Chondrocyte (in vitro differentiated cells): ENCODE results near the gene LIPN. TPM values are rescaled to one million over a fixed set of nuclear protein-coding genes. Genes with fewer than 3 reads are reported as not detected.

Source experiments
- DNase-seq: peaks from one replicate; pipeline ENCODE4 v3.0.0; 2021; ENCODE audit warnings: mixed read lengths, low spot score
- H3K27ac Mint-ChIP-seq: one replicate; pipeline ENCODE4 v1.8.0; 2021; ENCODE audit warnings: mild to moderate bottlenecking, moderate library complexity, mixed read lengths; ENCODE audit not compliant: unreplicated experiment
- H3K27me3 Mint-ChIP-seq: 2 replicates; pipeline ENCODE4 v1.8.0; 2021; ENCODE audit warnings: low read depth, mixed read lengths
- H3K36me3 Mint-ChIP-seq: 2 replicates; pipeline ENCODE4 v1.8.0; 2021; ENCODE audit warnings: low read depth, mixed read lengths
- H3K4me1 Mint-ChIP-seq: 2 replicates; pipeline ENCODE4 v1.8.0; 2021; ENCODE audit warnings: low read depth, mild to moderate bottlenecking, mixed read lengths
- H3K4me3 Mint-ChIP-seq: one replicate; pipeline ENCODE4 v1.8.0; 2021; ENCODE audit warnings: mild to moderate bottlenecking, moderate library complexity, mixed read lengths; ENCODE audit not compliant: unreplicated experiment
- H3K9me3 Mint-ChIP-seq: 2 replicates; pipeline ENCODE4 v1.8.0; 2021; ENCODE audit warnings: low read depth, mixed read lengths
- total RNA-seq: library from RNA; stranded (reverse); gene quantifications from 3 replicates; pipeline ENCODE4 v1.2.1, GENCODE V29; 2021
- TF ChIP-seq, protein P1 (sequence below): fragments of 200-600 bp; sonication (generic); IDR thresholded peaks from 2 replicates; pipeline ENCODE4 v1.5.0; 2021; ENCODE audit warnings: antibody characterized with exemption, mild to moderate bottlenecking, moderate library complexity

LIPN gene
- total RNA-seq, 1 donor from 2014 or later = not detected

DNA sequence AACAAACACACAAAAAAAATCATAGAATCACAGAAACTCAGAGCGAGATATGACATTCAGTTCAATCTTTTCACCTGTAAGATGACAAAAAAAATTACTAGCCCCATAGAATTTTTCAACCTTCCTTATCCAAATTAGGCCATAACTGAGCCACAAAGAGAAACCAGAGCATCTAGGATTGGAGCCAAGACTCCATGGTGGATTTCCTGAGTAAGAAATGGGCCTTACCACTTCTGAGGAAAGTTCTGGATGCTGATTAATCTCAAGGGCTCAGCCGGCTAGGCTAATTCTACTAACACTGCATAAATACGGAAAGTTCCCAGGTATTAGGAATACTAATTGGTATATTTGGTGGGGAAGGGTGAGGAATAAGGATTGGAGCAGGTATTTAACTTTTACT is 59.5 kb downstream of the LIPN start:
- no peak overlapping the region for H3K27ac Mint-ChIP-seq
- H3K4me3 Mint-ChIP-seq = no peak overlapping the region
- no peak for DNase-seq
- no peaks in the 10 kb centered on the region for H3K4me1 Mint-ChIP-seq
- H3K9me3 Mint-ChIP-seq = no peaks in the 10 kb centered on the region
- H3K36me3 Mint-ChIP-seq = no peaks in the 10 kb centered on the region
- TF ChIP-seq, protein P1, sequence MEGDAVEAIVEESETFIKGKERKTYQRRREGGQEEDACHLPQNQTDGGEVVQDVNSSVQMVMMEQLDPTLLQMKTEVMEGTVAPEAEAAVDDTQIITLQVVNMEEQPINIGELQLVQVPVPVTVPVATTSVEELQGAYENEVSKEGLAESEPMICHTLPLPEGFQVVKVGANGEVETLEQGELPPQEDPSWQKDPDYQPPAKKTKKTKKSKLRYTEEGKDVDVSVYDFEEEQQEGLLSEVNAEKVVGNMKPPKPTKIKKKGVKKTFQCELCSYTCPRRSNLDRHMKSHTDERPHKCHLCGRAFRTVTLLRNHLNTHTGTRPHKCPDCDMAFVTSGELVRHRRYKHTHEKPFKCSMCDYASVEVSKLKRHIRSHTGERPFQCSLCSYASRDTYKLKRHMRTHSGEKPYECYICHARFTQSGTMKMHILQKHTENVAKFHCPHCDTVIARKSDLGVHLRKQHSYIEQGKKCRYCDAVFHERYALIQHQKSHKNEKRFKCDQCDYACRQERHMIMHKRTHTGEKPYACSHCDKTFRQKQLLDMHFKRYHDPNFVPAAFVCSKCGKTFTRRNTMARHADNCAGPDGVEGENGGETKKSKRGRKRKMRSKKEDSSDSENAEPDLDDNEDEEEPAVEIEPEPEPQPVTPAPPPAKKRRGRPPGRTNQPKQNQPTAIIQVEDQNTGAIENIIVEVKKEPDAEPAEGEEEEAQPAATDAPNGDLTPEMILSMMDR = no peak
- H3K27me3 Mint-ChIP-seq = peaks cover 20% of the 10 kb centered on the region

DNA sequence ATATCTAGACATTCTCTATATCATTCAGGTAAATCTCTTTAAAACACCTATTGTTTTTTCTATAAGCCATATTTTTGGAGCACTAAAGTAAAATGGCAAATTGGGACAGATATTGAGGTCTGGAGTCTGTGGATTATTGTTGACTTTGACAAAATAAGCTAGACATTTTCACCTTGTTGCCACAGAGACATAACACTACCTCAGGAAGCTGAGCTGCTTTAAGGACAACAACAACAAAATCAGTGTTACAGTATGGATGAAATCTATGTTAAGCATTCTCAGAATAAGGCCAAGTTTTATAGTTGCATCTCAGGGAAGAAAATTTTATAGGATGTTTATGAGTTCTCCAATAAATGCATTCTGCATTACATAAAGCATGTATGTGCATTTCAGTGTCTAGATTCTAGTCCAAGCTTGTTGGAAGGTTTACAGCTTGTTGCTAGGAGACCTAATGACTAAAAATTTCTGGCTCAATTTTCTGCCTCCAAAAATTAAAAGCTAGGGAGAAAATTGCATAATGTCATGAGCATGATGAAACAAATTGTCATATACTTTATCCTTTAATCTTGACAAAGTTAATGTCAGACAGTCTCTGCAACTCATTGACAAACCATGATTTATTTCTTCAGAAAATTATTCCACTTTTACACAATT is 61.1 kb downstream of the LIPN start:
- Mint-ChIP-seq H3K36me3 (no peaks in the 10 kb centered on the region), H3K4me1 (no peaks in the 10 kb centered on the region), H3K9me3 (no peaks in the 10 kb centered on the region), H3K27me3 (peaks cover 16% of the 10 kb centered on the region), H3K27ac (no peak overlapping the region), H3K4me3 (no peak overlapping the region)
- no peak for DNase-seq
- TF ChIP-seq, protein P1 = no peak

DNA sequence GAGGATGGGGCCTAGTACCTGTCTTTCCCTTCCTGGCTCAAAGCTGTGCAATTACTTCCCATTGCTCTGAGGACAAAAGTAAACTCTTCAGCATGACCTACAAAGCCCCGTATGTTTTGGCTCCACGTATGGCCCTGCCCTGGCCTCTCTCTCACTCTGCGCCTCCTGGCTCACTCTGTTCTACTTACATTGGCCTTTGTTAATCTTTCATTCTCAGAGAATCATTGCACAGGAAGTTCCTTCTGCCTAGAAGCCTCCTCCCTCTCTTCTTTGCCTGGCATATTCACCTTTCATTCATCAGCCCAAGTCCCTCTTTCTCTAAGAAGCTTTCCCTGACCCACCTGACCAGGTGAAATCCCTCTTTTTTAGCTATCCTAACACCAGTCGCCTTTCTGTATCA is 66.6 kb downstream of the LIPN start:
- Mint-ChIP-seq H3K27me3 (peaks cover 22% of the 10 kb centered on the region), H3K9me3 (no peaks in the 10 kb centered on the region), H3K4me1 (no peaks in the 10 kb centered on the region), H3K27ac (no peak overlapping the region), H3K36me3 (no peaks in the 10 kb centered on the region), H3K4me3 (no peak overlapping the region)
- TF ChIP-seq, protein P1 = no peak
- DNase-seq = no peak

DNA sequence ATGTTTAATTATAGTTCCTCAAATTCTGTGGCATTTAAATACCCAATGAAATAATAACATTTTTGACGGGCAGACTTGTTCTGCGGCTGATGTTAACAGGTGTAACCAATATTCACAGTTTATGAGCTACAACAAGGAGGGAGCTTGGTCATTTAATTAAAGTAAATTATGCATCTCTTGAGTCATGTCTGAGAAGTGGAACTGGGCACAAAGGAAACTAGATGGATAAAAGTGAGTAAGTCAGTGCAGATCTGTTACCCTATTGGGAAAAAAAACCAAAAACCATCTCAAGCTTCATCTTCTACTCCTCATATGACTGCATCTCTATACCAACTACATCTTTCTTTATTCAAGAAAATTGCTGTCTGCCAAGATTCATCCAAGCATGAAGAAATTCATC is 67.9 kb downstream of the LIPN start:
- DNase-seq = no peak
- peaks cover 27% of the 10 kb centered on the region for H3K27me3 Mint-ChIP-seq

DNA sequence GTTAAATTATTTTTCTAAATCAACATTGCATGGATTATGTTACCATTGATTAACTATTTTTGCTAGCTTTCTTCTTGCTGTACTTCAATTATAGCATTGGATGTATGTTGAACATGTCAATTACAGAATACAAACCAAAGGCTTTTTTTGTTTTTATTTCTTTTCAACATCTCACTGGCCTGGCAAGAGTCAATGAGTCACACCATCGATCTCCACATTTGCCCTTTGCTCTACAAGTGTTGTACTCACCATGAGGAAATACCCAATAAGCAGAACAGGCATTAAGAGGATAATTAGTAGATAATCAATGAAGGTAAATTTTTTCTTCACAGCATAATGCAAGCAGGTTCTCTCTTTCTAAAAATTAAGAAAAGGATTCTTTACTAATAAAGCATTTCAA is 68.5 kb downstream of the LIPN start:
- Mint-ChIP-seq H3K27me3 (peaks cover 26% of the 10 kb centered on the region), H3K4me3 (no peak overlapping the region), H3K27ac (no peak overlapping the region), H3K4me1 (no peaks in the 10 kb centered on the region), H3K9me3 (no peaks in the 10 kb centered on the region), H3K36me3 (no peaks in the 10 kb centered on the region)
- TF ChIP-seq, protein P1 = no peak
- no peak for DNase-seq

More for the DNA sequence above, 67.9 kb downstream of the LIPN start:
- TF ChIP-seq, protein P1 = no peak
- H3K4me3 Mint-ChIP-seq = no peak overlapping the region
- no peaks in the 10 kb centered on the region for H3K4me1 Mint-ChIP-seq
- H3K9me3 Mint-ChIP-seq = no peaks in the 10 kb centered on the region
- no peaks in the 10 kb centered on the region for H3K36me3 Mint-ChIP-seq
- no peak overlapping the region for H3K27ac Mint-ChIP-seq

Other genes with a start within 250 kb of the LIPN start
- gene RNLS, start 176.7 kb upstream of the LIPN start, total RNA-seq = 5.1 to 5.8 TPM (median 5.3 TPM) in 3 replicates
- not detected in 3 replicates for gene LIPJ, start 173.3 kb upstream of the LIPN start, total RNA-seq
- gene LIPF, start 95.6 kb upstream of the LIPN start, total RNA-seq = not detected in 3 replicates
- not detected in 3 replicates for gene LIPK, start 53.8 kb upstream of the LIPN start, total RNA-seq
- not detected in 3 replicates for gene LIPM, start 42.7 kb downstream of the LIPN start, total RNA-seq
- not detected in 3 replicates for gene ANKRD22, start 91.8 kb downstream of the LIPN start, total RNA-seq
- gene STAMBPL1, start 120.2 kb downstream of the LIPN start, total RNA-seq = 1.6 to 2.7 TPM (median 2.1 TPM) in 3 replicates
- 846 to 4,145 TPM (median 3,929 TPM) in 3 replicates for gene ACTA2, start 192.8 kb downstream of the LIPN start, total RNA-seq
- 11.2 to 11.6 TPM (median 11.5 TPM) in 3 replicates for gene FAS, start 230.8 kb downstream of the LIPN start, total RNA-seq